ENCODE results near the gene SH2D1B. TPM values are rescaled to one million over a fixed set of nuclear protein-coding genes. Genes with fewer than 3 reads are reported as not detected.

Gene SH2D1B
- total RNA-seq, 1 experiment from 2014 or later: 0.04 TPM

DNA sequence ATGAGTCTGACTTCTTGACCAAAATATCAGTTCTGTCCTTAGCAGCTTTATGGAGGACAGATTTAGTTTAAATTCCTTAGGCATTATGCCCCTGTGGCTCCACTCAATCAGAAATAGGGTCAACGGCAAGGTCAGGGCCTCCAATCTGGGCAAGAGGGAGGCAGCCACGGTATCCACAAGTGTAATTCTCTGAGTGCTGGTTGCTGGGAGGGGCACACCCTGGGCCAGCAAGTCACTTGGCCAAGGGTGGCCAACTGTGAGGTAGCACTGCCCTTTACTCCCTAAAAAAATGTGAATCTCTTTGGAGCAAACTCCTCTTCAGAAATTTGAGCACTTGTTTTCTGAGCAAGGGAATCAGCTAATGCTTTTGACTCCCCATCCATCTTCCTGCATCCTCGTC, 48.1 kb downstream of the SH2D1B start:
- DNase-seq (no peak), ATAC-seq (no peak)
- Histone ChIP-seq H3K4me2 (ENCODE audit: low read length) (no peak overlapping the region), H3F3A (ENCODE audit: low read length, unreplicated experiment) (no peaks in the 10 kb centered on the region), H3K4me1 (ENCODE audit: insufficient read depth, low read length) (no peaks in the 10 kb centered on the region), H3K9me3 (ENCODE audit: low read length) (no peaks in the 10 kb centered on the region), H3K79me2 (ENCODE audit: low read length) (no peaks in the 10 kb centered on the region), H3K9ac (ENCODE audit: low read length) (no peak overlapping the region), H2AFZ (ENCODE audit: low read length) (no peak overlapping the region), H4K20me1 (ENCODE audit: low read length) (no peaks in the 10 kb centered on the region), H3K27ac (ENCODE audit: low read length) (no peak overlapping the region), H3K36me3 (ENCODE audit: low read depth, low read length) (no peaks in the 10 kb centered on the region), H3K9me2 (replicated peaks; ENCODE audit: low read length) (no peaks in the 10 kb centered on the region), H3K27me3 (ENCODE audit: low read length) (no peaks in the 10 kb centered on the region), H3K4me3 (ENCODE audit: low read length) (no peak overlapping the region)
- intact Hi-C loops (cut with micrococcal nuclease): no loop called here
- ChIA-PET CTCF (no interaction called here), POLR2A (ENCODE audit: unreplicated experiment) (no interaction called here)
- TF ChIP-seq, protein P1, sequence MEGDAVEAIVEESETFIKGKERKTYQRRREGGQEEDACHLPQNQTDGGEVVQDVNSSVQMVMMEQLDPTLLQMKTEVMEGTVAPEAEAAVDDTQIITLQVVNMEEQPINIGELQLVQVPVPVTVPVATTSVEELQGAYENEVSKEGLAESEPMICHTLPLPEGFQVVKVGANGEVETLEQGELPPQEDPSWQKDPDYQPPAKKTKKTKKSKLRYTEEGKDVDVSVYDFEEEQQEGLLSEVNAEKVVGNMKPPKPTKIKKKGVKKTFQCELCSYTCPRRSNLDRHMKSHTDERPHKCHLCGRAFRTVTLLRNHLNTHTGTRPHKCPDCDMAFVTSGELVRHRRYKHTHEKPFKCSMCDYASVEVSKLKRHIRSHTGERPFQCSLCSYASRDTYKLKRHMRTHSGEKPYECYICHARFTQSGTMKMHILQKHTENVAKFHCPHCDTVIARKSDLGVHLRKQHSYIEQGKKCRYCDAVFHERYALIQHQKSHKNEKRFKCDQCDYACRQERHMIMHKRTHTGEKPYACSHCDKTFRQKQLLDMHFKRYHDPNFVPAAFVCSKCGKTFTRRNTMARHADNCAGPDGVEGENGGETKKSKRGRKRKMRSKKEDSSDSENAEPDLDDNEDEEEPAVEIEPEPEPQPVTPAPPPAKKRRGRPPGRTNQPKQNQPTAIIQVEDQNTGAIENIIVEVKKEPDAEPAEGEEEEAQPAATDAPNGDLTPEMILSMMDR (conservative IDR thresholded peaks at IDR 0.05; ENCODE audit: low read depth, low read length): no peak
- no peak for TF ChIP-seq EZH2phosphoT487 (IDR thresholded peaks at IDR 0.05; ENCODE audit: borderline replicate concordance, low read length)
- no peak for TF ChIP-seq EZH2 (IDR thresholded peaks at IDR 0.05; ENCODE audit: low read length, unreplicated experiment)
- BruUV-seq (replicated peaks): no TSS peak

DNA sequence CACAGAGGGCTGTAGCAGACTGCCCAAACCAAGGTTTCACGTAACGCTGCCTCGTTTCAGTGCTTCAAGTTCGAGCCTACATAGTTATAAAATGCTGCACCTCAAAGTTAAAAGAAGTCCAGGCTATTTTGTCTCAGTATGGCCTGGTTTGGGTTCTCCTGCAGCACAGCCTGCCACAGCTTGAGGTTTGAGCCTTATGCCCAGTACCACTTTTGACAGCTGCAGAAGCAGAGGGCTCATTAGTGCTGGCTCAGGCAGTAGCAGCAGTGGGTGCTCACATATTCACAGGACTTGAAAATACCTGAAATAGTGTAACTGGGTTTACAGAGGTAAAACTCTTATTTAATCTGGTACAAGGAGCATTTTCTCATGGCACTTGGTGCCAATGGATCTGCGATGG, 50.6 kb downstream of the SH2D1B start:
- Histone ChIP-seq H3F3A (ENCODE audit: low read length, unreplicated experiment) (no peaks in the 10 kb centered on the region), H4K20me1 (ENCODE audit: low read length) (no peaks in the 10 kb centered on the region), H3K79me2 (ENCODE audit: low read length) (no peaks in the 10 kb centered on the region), H3K36me3 (ENCODE audit: low read depth, low read length) (no peaks in the 10 kb centered on the region), H3K9me2 (replicated peaks; ENCODE audit: low read length) (no peaks in the 10 kb centered on the region), H3K4me3 (ENCODE audit: low read length) (no peak overlapping the region), H3K27ac (ENCODE audit: low read length) (no peak overlapping the region), H2AFZ (ENCODE audit: low read length) (no peak overlapping the region), H3K4me2 (ENCODE audit: low read length) (no peak overlapping the region), H3K9ac (ENCODE audit: low read length) (no peak overlapping the region), H3K27me3 (ENCODE audit: low read length) (no peaks in the 10 kb centered on the region), H3K4me1 (ENCODE audit: insufficient read depth, low read length) (no peaks in the 10 kb centered on the region), H3K9me3 (ENCODE audit: low read length) (no peaks in the 10 kb centered on the region)
- intact Hi-C loops (cut with micrococcal nuclease): no loop called here
- ATAC-seq: no peak
- BruUV-seq (replicated peaks): no TSS peak
- no peak for TF ChIP-seq EZH2 (IDR thresholded peaks at IDR 0.05; ENCODE audit: low read length, unreplicated experiment)
- no peak for TF ChIP-seq EZH2phosphoT487 (IDR thresholded peaks at IDR 0.05; ENCODE audit: borderline replicate concordance, low read length)
- TF ChIP-seq, protein P1 (conservative IDR thresholded peaks at IDR 0.05; ENCODE audit: low read depth, low read length): no peak
- CTCF ChIA-PET: no interaction called here
- no peak for DNase-seq
- POLR2A ChIA-PET (ENCODE audit: unreplicated experiment): no interaction called here

DNA sequence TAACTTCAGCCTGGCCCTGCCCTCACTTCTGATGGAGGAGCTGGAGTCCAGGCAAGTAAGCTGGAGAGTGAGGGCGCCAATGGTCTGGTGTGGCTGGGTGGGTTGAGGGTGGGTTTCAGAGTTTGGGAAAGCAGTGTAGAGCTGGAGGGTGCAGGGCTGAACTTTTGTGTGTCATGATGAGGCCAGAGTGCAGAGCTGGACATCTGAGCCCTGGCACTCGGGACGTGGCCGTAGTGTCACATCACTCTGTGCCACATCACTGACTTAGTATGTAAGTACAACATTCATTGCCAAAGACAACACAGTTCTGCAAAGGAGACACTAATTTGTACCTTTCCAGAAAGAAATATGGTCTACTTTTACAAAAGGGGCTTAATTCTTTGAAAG, 51.1 kb downstream of the SH2D1B start:
- no peaks in the 10 kb centered on the region for H4K20me1 ChIP-seq (ENCODE audit: low read length)
- intact Hi-C loops (cut with micrococcal nuclease): no loop called here
- POLR2A ChIA-PET (ENCODE audit: unreplicated experiment): no interaction called here
- no TSS peak for BruUV-seq (replicated peaks)
- ATAC-seq (no peak), DNase-seq (no peak)
- H3K9me2 ChIP-seq (replicated peaks; ENCODE audit: low read length): no peaks in the 10 kb centered on the region
- H3K4me3 ChIP-seq (ENCODE audit: low read length): no peak overlapping the region
- no peak overlapping the region for H3K9ac ChIP-seq (ENCODE audit: low read length)
- TF ChIP-seq, protein P1 (conservative IDR thresholded peaks at IDR 0.05; ENCODE audit: low read depth, low read length): no peak
- TF ChIP-seq EZH2 (IDR thresholded peaks at IDR 0.05; ENCODE audit: low read length, unreplicated experiment) (no peak), EZH2phosphoT487 (IDR thresholded peaks at IDR 0.05; ENCODE audit: borderline replicate concordance, low read length) (no peak)
- CTCF ChIA-PET: no interaction called here
- H3K27me3 ChIP-seq (ENCODE audit: low read length): no peaks in the 10 kb centered on the region
- no peaks in the 10 kb centered on the region for H3K9me3 ChIP-seq (ENCODE audit: low read length)
- no peak overlapping the region for H3K4me2 ChIP-seq (ENCODE audit: low read length)
- H3K36me3 ChIP-seq (ENCODE audit: low read depth, low read length): no peaks in the 10 kb centered on the region
- no peak overlapping the region for H2AFZ ChIP-seq (ENCODE audit: low read length)
- H3K79me2 ChIP-seq (ENCODE audit: low read length): no peaks in the 10 kb centered on the region
- no peaks in the 10 kb centered on the region for H3F3A ChIP-seq (ENCODE audit: low read length, unreplicated experiment)
- H3K4me1 ChIP-seq (ENCODE audit: insufficient read depth, low read length): no peaks in the 10 kb centered on the region
- H3K27ac ChIP-seq (ENCODE audit: low read length): no peak overlapping the region
